A673 (cell line): ENCODE data around the gene SYVN1. TPM values are rescaled to one million over a fixed set of nuclear protein-coding genes. Genes with fewer than 3 reads are reported as not detected.
"Not testable (repeated sequence)": the region's sequence is repeated elsewhere in the genome, so short reads cannot be mapped to it uniquely, and the experiment has no call there.

ENCODE experiments used
- BruUV-seq: library from RNA; stranded (reverse); fragments of 400-500 nt; replicated peaks from 2 replicates; lab custom pipeline; 2021; lab: Mats Ljungman, UMichigan
- CTCF ChIA-PET: fragments of 300-600 bp; sonication (Branson Sonifier 250); formaldehyde crosslinking; loops from one replicate; lab custom pipeline; 2022; ENCODE audit warnings: antibody characterized with exemption; lab: Charles Lee
- POLR2A ChIA-PET: fragments of 300-600 bp; sonication (Branson Sonifier 250); formaldehyde crosslinking; loops from one replicate; lab custom pipeline; 2022; ENCODE audit warnings: antibody characterized with exemption; ENCODE audit not compliant: low non-redundant PET; lab: Charles Lee
- DNase-seq: peaks from one replicate; pipeline ENCODE4 v3.0.0-alpha.2; 2015; ENCODE audit warnings: low spot score
- H3K27ac ChIP-seq: fragments of 200-600 bp; sonication (generic); 2 replicates; pipeline ENCODE4 v1.5.1; 2016; ENCODE audit warnings: mixed run types, low read depth, mild to moderate bottlenecking, mixed read lengths, antibody characterized with exemption, low read length; ENCODE audit not compliant: poor library complexity, severe bottlenecking
- H3K27me3 ChIP-seq: fragments of 200-600 bp; sonication (generic); replicated peaks from 2 replicates; pipeline ENCODE4 v1.6.1; 2017; ENCODE audit warnings: mixed run types, low read depth, mild to moderate bottlenecking, mixed read lengths, antibody characterized with exemption, low read length; ENCODE audit not compliant: insufficient read depth, poor library complexity
- H3K36me3 ChIP-seq: fragments of 200-600 bp; sonication (generic); 2 replicates; pipeline ENCODE4 v1.6.1; 2016; ENCODE audit warnings: mixed run types, mild to moderate bottlenecking, mixed read lengths, antibody characterized with exemption, low read length; ENCODE audit not compliant: insufficient read depth, poor library complexity, severe bottlenecking
- H3K4me1 ChIP-seq: fragments of 200-600 bp; sonication (generic); 2 replicates; pipeline ENCODE4 v1.6.1; 2017; ENCODE audit warnings: mixed run types, mild to moderate bottlenecking, mixed read lengths, antibody characterized with exemption, low read length; ENCODE audit not compliant: insufficient read depth, poor library complexity, severe bottlenecking
- H3K4me3 ChIP-seq: fragments of 200-600 bp; sonication (generic); 2 replicates; pipeline ENCODE4 v1.5.1; 2016; ENCODE audit warnings: low read depth, mixed run types, mild to moderate bottlenecking, mixed read lengths, low read length; ENCODE audit not compliant: poor library complexity, severe bottlenecking
- H3K9me3 ChIP-seq: fragments of 200-600 bp; sonication (generic); 2 replicates; pipeline ENCODE4 v1.6.1; 2016; ENCODE audit warnings: mixed run types, low read depth, mild to moderate bottlenecking, mixed read lengths, antibody characterized with exemption, low read length; ENCODE audit not compliant: poor library complexity, severe bottlenecking
- EZH2 ChIP-seq: fragments of 200-600 bp; sonication (generic); IDR thresholded peaks from 2 replicates; pipeline ENCODE4 v1.6.1; 2017; ENCODE audit warnings: borderline replicate concordance, low read depth, mild to moderate bottlenecking, mixed read lengths, antibody characterized with exemption, low read length; ENCODE audit not compliant: poor library complexity, severe bottlenecking
- intact Hi-C: fragments of 100-400 bp; cut with micrococcal nuclease; formaldehyde crosslinking; loops from one replicate; pipeline ENCODE4 v1.10.0; 2022; ENCODE audit not compliant: unreplicated experiment
- total RNA-seq: library from RNA; stranded (reverse); gene quantifications from 2 replicates; pipeline ENCODE4 v1.2.3, GENCODE V29; 2021
- TF ChIP-seq, protein P1 (sequence below): fragments of 300-800, 200-600 bp; sonication (generic); conservative IDR thresholded peaks from 2 replicates; pipeline ENCODE4 v1.5.1; 2017; ENCODE audit warnings: low read depth, mild to moderate bottlenecking, antibody characterized with exemption, low read length, moderate library complexity, mixed read lengths

SYVN1 gene
- total RNA-seq, 1 experiment from 2014 or later: 48.5 TPM

DNA sequence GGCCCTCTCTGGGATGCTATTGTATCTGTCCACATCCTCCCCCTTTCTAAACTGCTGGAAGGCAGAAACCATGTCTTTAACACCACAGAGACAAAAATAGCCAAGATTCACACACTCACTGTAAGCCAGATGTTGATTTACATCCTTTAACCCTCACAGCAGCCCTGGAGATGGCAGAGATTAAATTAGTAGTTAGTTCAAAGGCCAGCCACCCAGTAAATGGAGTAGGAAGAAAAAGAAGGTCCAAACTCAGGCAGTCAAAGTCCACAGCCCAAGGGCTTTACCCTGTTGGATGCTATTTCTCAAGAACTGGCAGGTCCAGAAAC lies 14.7 kb downstream of the SYVN1 start:
- peaks cover 20% of the 10 kb centered on the region for H3K4me1 ChIP-seq
- intact Hi-C loops: loop anchor here (5.0 to 10.0 kb wide), 3 partner anchors 92 to 335 kb away; partner anchors contain the start of gene SNX15
- no peak overlapping the region for H3K4me3 ChIP-seq
- no peak for DNase-seq
- no peak overlapping the region for H3K27ac ChIP-seq
- H3K27me3 ChIP-seq: no peaks in the 10 kb centered on the region
- TF ChIP-seq, protein P1, sequence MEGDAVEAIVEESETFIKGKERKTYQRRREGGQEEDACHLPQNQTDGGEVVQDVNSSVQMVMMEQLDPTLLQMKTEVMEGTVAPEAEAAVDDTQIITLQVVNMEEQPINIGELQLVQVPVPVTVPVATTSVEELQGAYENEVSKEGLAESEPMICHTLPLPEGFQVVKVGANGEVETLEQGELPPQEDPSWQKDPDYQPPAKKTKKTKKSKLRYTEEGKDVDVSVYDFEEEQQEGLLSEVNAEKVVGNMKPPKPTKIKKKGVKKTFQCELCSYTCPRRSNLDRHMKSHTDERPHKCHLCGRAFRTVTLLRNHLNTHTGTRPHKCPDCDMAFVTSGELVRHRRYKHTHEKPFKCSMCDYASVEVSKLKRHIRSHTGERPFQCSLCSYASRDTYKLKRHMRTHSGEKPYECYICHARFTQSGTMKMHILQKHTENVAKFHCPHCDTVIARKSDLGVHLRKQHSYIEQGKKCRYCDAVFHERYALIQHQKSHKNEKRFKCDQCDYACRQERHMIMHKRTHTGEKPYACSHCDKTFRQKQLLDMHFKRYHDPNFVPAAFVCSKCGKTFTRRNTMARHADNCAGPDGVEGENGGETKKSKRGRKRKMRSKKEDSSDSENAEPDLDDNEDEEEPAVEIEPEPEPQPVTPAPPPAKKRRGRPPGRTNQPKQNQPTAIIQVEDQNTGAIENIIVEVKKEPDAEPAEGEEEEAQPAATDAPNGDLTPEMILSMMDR: no peak
- no peak for TF ChIP-seq EZH2
- ChIA-PET POLR2A (no interaction called here), CTCF (no interaction called here)
- BruUV-seq: no TSS peak
- no peaks in the 10 kb centered on the region for H3K9me3 ChIP-seq
- H3K36me3 ChIP-seq: peaks cover 43% of the 10 kb centered on the region

DNA sequence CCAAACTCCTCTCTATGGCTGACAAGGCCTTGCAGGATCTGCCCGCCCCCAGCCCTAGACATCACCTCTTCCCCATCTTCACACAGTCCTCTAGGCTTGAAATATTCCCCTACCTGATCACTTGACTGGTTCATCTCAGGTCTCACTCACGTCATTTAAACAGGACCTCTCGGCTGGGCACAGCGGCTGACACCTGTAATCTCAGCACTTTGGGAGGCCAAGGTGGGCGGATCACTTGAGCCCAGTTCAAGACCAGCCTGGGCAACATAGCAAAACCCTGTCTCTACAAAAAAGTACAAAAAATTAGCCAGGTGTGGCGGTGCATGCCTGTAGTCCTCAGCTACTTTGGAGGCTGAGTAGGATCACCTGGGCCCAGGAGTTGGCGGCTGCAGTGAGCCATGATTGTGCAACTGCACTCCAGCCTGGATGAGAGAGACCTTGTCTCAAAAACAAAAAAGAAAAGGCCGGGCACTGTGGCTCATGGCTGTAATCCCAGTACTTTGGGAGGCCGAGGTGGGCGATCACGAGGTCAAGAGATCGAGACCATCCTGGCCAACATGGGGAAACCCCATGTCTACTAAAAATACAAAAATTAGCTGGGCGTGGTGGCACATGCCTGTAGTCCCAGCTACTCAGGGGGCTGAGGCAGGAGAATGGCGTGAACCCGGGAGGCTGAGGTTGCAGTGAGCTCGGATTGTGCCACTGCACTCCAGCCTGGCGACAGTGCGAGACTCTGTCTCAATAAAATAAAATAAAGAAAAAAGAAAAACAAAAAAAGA lies 15.2 kb downstream of the SYVN1 start:
- H3K27ac ChIP-seq, H3K9me3 ChIP-seq, CTCF ChIA-PET, H3K27me3 ChIP-seq, POLR2A ChIA-PET, DNase-seq, BruUV-seq, H3K4me3 ChIP-seq: not testable (repeated sequence)
- Histone ChIP-seq H3K36me3 (peaks cover 41% of the 10 kb centered on the region), H3K4me1 (peaks cover 20% of the 10 kb centered on the region)
- intact Hi-C loops: loop anchor here (5.0 to 10.0 kb wide), 3 partner anchors 92 to 334 kb away; partner anchors contain the start of gene SNX15

DNA sequence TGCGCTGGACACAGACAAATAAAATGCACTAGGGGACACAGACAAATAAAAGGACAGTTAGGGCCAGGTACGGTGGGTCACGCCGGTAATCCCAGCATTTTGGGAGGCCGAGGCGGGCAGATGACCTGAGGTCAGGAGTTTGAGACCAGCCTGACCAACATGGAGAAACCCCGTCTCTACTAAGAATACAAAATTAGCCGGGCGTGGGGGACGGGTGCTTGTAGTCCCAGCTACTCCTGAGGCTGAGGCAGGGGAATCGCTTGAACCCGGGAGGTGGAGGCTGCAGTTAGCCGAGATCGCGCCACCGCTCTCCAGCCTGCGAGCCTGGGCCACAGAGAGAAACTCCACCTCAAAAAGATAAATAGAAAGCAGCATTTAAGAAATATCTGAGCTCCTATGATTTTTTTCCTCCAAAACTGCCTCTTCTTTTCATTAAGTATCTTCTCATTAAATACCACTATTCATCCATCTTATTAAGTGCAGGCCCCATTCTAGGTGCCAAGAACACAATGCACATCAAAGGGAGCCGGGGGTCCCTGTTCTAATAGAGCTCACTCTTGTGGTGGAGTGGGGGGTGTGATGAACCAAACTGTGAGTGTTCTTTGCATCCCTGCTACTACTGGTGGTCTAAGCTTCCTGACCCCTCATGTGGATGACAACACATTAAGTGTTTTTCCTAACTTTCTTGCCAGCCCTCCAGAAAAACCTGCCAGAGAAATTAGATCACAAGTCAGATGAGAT lies 16.1 kb downstream of the SYVN1 start:
- DNase-seq: no peak
- POLR2A ChIA-PET: no interaction called here
- TF ChIP-seq EZH2: no peak
- TF ChIP-seq, protein P1: no peak
- intact Hi-C loops: loop anchor here (5.0 to 10.0 kb wide), 3 partner anchors 91 to 333 kb away; partner anchors contain the start of gene SNX15
- peaks cover 41% of the 10 kb centered on the region for H3K36me3 ChIP-seq
- H3K27me3 ChIP-seq: no peaks in the 10 kb centered on the region
- H3K4me1 ChIP-seq: peaks cover 23% of the 10 kb centered on the region
- no TSS peak for BruUV-seq
- no peaks in the 10 kb centered on the region for H3K9me3 ChIP-seq
- H3K4me3 ChIP-seq: peak overlapping the region; percentile 95
- CTCF ChIA-PET: interaction anchor here (0.8 to 1.0 kb wide), 2 partner anchors 17 to 270 kb away, joined by 3 to 7 read pairs; no protein-coding TSS in a partner anchor
- no peak overlapping the region for H3K27ac ChIP-seq
